HepG2 (cell line): ENCODE measurements around the gene SSR2. TPM values are rescaled to one million over a fixed set of nuclear protein-coding genes. Genes with fewer than 3 reads are reported as not detected.
A peak's percentile ranks its signal among the peaks of the same experiment; 100 is the strongest.

Source experiments
- AGO2 ChIP-seq: fragments of 200-400 bp; formaldehyde crosslinking; optimal IDR thresholded peaks from 2 replicates; pipeline ENCODE3; 2017; ENCODE audit warnings: mild to moderate bottlenecking, low read depth, low read length, moderate library complexity
- ELF3 ChIP-seq: IDR thresholded peaks from 2 replicates; pipeline ENCODE4 v1.6.1; 2016; ENCODE audit warnings: missing genetic modification reagents, missing compliant biosample characterization
- HNRNPK ChIP-seq: fragments of 200-400 bp; formaldehyde crosslinking; IDR thresholded peaks from 2 replicates; pipeline ENCODE4 v1.6.1; 2018; ENCODE audit warnings: low read length, low read depth, moderate library complexity, mild to moderate bottlenecking; ENCODE audit not compliant: poor library complexity, severe bottlenecking
- NFE2 ChIP-seq: sonication (generic); formaldehyde crosslinking; IDR thresholded peaks from 2 replicates; pipeline ENCODE4 v1.4.0; 2020; ENCODE audit warnings: missing genetic modification reagents
- SAFB2 ChIP-seq: sonication (generic); formaldehyde crosslinking; IDR thresholded peaks from 2 replicates; pipeline ENCODE4 v1.5.1; 2020; ENCODE audit warnings: missing genetic modification reagents, low read depth, mild to moderate bottlenecking, borderline replicate concordance
- SIN3A ChIP-seq: IDR thresholded peaks from 2 replicates; pipeline ENCODE4 v1.6.1; 2011; ENCODE audit warnings: low read depth, mild to moderate bottlenecking, control low read depth, low read length, borderline replicate concordance
- SOX5 ChIP-seq: IDR thresholded peaks from 2 replicates; pipeline ENCODE4 v1.6.1; 2016; ENCODE audit warnings: borderline replicate concordance
- ZMYM4 ChIP-seq: sonication (generic); formaldehyde crosslinking; IDR thresholded peaks from 2 replicates; pipeline ENCODE4 v1.8.1; 2023; ENCODE audit warnings: mild to moderate bottlenecking, missing genetic modification reagents
- ZNF317 ChIP-seq: sonication (generic); formaldehyde crosslinking; IDR thresholded peaks from 2 replicates; pipeline ENCODE4 v1.5.0; 2020; ENCODE audit warnings: mild to moderate bottlenecking, missing genetic modification reagents
- ZNF547 ChIP-seq: sonication (generic); formaldehyde crosslinking; IDR thresholded peaks from 2 replicates; pipeline ENCODE4 v1.5.1; 2020; ENCODE audit warnings: mild to moderate bottlenecking, missing genetic modification reagents
- ZNF768 ChIP-seq: sonication (generic); formaldehyde crosslinking; IDR thresholded peaks from 2 replicates; pipeline ENCODE4 v1.4.0; 2020; ENCODE audit warnings: missing genetic modification reagents
- polyA plus RNA-seq, 8 experiments: library from polyadenylated mRNA; depleted of rRNA in 3 of 8; stranded (reverse) in 7 of 8; unstranded in 1 of 8; fragments of >200 nt; fragmentation: Illumina TruSeq in 4 of 8; extraction: Trizol in 4 of 8; gene quantifications; 2 replicates each; pipeline versions ENCODE4 v1.2.1 to v1.2.3, GENCODE V29; 2011 to 2016; ENCODE audit warnings: low read depth in 4 of 8, missing spikeins in 1 of 8, mixed read lengths in 1 of 8; ENCODE audit not compliant: insufficient read depth in 1 of 8
- total RNA-seq, 5 experiments: library from RNA; depleted of rRNA; stranded (reverse); fragments of >200 nt; fragmentation: Illumina TruSeq; extraction: Trizol; gene quantifications; 2 replicates each; pipeline ENCODE4 v1.2.3, GENCODE V29; 2016; ENCODE audit warnings: low read depth in 1 of 5
- TF ChIP-seq, protein P1 (sequence below): sonication (generic); formaldehyde crosslinking; IDR thresholded peaks from 2 replicates; pipeline ENCODE4 v1.5.0; 2020; ENCODE audit warnings: mild to moderate bottlenecking, missing genetic modification reagents, borderline replicate concordance
- TF ChIP-seq, protein P2 (sequence below), 2 experiments: sonication (generic) in 1 of 2; formaldehyde crosslinking in 1 of 2; IDR thresholded peaks; 2 replicates each; pipeline versions ENCODE4 v1.4.0 to v1.6.1; 2018 to 2020; ENCODE audit warnings: missing genetic modification reagents in 2 of 2, borderline replicate concordance in 1 of 2, low read depth in 1 of 2, mild to moderate bottlenecking in 1 of 2, missing biosample characterization in 1 of 2
- TF ChIP-seq, protein P3 (sequence below): IDR thresholded peaks from 2 replicates; pipeline ENCODE4 v1.6.1; 2016; ENCODE audit warnings: low read depth
- TF ChIP-seq, protein P4 (sequence below): IDR thresholded peaks from 2 replicates; pipeline ENCODE4 v1.6.1; 2016; ENCODE audit warnings: low read depth, control low read depth
- TF ChIP-seq, protein P5 (sequence below): sonication (generic); formaldehyde crosslinking; IDR thresholded peaks from 2 replicates; pipeline ENCODE4 v1.4.0; 2020; ENCODE audit warnings: mild to moderate bottlenecking, missing genetic modification reagents

Gene SSR2
- total and polyA plus RNA-seq, 2 of the 13 experiments (the other 11 are each of a cell fraction or from before 2014, with no cell fraction given), result 284 to 461 TPM

DNA sequence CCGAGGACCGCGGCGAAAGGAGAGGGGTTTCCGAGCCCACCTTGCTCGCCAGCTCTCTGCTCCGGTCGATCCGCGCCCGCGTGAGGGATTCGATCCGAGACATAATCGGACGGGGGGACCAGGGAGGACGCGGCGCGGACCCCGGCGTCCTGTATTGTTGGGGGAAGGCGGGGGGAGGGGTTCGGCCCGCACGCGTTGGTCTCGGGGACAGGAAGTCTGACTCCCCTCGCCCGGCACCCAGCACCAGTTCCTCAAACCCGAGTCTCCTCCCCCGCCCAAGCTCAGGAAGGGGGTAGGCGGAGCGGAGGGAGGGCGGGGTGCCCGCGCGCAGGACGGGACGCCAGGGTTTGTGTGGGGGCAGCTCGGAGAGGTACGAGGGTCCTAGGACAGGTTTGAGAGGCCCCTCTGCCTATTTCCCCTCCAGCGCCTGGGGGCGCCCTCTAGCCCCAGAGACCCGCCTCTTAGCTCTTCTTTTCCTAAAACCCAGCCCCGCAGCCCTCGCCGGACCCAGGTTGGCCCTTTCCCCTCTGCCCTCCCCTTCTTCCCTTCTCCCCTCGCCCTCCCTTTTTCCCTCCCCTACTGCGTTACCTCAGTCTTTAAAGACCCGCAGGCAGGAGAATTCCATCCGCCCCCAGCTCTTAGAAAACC is 42.3 kb downstream of the SSR2 start, which contains the start of gene ARHGEF2 (continued):
- TF ChIP-seq, protein P1, sequence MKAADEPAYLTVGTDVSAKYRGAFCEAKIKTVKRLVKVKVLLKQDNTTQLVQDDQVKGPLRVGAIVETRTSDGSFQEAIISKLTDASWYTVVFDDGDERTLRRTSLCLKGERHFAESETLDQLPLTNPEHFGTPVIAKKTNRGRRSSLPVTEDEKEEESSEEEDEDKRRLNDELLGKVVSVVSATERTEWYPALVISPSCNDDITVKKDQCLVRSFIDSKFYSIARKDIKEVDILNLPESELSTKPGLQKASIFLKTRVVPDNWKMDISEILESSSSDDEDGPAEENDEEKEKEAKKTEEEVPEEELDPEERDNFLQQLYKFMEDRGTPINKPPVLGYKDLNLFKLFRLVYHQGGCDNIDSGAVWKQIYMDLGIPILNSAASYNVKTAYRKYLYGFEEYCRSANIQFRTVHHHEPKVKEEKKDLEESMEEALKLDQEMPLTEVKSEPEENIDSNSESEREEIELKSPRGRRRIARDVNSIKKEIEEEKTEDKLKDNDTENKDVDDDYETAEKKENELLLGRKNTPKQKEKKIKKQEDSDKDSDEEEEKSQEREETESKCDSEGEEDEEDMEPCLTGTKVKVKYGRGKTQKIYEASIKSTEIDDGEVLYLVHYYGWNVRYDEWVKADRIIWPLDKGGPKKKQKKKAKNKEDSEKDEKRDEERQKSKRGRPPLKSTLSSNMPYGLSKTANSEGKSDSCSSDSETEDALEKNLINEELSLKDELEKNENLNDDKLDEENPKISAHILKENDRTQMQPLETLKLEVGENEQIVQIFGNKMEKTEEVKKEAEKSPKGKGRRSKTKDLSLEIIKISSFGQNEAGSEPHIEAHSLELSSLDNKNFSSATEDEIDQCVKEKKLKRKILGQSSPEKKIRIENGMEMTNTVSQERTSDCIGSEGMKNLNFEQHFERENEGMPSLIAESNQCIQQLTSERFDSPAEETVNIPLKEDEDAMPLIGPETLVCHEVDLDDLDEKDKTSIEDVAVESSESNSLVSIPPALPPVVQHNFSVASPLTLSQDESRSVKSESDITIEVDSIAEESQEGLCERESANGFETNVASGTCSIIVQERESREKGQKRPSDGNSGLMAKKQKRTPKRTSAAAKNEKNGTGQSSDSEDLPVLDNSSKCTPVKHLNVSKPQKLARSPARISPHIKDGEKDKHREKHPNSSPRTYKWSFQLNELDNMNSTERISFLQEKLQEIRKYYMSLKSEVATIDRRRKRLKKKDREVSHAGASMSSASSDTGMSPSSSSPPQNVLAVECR (CRISPR knock-in tag), result peak; percentile 36
- TF ChIP-seq ZNF768 (CRISPR knock-in tag) (0 out of 2 replicates have a peak, but pooled peaks have one; percentile 20), ELF3 (CRISPR knock-in tag) (0 out of 2 replicates have a peak, but pooled peaks have one; percentile 25), SIN3A (peak; percentile 44; the same call in 1 of the 2 replicates), NFE2 (CRISPR knock-in tag) (no peak), ZNF317 (peak; percentile 15; the same call in 1 of the 2 replicates), HNRNPK (peak; percentile 96), ZNF547 (no peak), SOX5 (CRISPR knock-in tag) (0 out of 2 replicates have a peak, but pooled peaks have one; percentile 7), SAFB2 (CRISPR knock-in tag) (0 out of 2 replicates have a peak, but pooled peaks have one; percentile 40), ZMYM4 (peak; percentile 44; the same call in 1 of the 2 replicates), AGO2 (peak; percentile 55)
- TF ChIP-seq, protein P2, sequence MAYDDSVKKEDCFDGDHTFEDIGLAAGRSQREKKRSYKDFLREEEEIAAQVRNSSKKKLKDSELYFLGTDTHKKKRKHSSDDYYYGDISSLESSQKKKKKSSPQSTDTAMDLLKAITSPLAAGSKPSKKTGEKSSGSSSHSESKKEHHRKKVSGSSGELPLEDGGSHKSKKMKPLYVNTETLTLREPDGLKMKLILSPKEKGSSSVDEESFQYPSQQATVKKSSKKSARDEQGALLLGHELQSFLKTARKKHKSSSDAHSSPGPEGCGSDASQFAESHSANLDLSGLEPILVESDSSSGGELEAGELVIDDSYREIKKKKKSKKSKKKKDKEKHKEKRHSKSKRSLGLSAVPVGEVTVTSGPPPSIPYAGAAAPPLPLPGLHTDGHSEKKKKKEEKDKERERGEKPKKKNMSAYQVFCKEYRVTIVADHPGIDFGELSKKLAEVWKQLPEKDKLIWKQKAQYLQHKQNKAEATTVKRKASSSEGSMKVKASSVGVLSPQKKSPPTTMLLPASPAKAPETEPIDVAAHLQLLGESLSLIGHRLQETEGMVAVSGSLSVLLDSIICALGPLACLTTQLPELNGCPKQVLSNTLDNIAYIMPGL (CRISPR knock-in tag; IDR thresholded peaks at IDR 0.05; ENCODE audit: borderline replicate concordance in 1 of 2, low read depth in 1 of 2), result peak; percentile 18 to 34; a peak in 1 of 4 replicates
- TF ChIP-seq, protein P3, sequence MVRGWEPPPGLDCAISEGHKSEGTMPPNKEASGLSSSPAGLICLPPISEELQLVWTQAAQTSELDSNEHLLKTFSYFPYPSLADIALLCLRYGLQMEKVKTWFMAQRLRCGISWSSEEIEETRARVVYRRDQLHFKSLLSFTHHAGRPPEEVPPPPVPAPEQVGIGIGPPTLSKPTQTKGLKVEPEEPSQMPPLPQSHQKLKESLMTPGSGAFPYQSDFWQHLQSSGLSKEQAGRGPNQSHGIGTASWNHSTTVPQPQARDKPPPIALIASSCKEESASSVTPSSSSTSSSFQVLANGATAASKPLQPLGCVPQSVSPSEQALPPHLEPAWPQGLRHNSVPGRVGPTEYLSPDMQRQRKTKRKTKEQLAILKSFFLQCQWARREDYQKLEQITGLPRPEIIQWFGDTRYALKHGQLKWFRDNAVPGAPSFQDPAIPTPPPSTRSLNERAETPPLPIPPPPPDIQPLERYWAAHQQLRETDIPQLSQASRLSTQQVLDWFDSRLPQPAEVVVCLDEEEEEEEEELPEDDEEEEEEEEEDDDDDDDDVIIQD (CRISPR knock-in tag), result peak; percentile 16; the same call in 1 of the 2 replicates
- TF ChIP-seq, protein P4, sequence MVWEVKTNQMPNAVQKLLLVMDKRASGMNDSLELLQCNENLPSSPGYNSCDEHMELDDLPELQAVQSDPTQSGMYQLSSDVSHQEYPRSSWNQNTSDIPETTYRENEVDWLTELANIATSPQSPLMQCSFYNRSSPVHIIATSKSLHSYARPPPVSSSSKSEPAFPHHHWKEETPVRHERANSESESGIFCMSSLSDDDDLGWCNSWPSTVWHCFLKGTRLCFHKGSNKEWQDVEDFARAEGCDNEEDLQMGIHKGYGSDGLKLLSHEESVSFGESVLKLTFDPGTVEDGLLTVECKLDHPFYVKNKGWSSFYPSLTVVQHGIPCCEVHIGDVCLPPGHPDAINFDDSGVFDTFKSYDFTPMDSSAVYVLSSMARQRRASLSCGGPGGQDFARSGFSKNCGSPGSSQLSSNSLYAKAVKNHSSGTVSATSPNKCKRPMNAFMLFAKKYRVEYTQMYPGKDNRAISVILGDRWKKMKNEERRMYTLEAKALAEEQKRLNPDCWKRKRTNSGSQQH (CRISPR knock-in tag), result peak; percentile 65; the same call in 1 of the 2 replicates
- TF ChIP-seq, protein P5, sequence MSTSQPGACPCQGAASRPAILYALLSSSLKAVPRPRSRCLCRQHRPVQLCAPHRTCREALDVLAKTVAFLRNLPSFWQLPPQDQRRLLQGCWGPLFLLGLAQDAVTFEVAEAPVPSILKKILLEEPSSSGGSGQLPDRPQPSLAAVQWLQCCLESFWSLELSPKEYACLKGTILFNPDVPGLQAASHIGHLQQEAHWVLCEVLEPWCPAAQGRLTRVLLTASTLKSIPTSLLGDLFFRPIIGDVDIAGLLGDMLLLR (CRISPR knock-in tag), result no peak
